HFFc6 (cell line): Measurements from ENCODE around the gene USP54. TPM values are rescaled to one million over a fixed set of nuclear protein-coding genes. Genes with fewer than 3 reads are reported as not detected.

Experiments
- DNase-seq: peaks from one replicate; pipeline ENCODE4 v3.0.0-alpha.2; 2018
- H3K27ac Mint-ChIP-seq: 2 replicates; pipeline ENCODE4 v1.8.0; 2020; ENCODE audit warnings: mild to moderate bottlenecking, mixed read lengths
- H3K27me3 Mint-ChIP-seq: 2 replicates; pipeline ENCODE4 v1.8.0; 2021; ENCODE audit warnings: mild to moderate bottlenecking, moderate library complexity, mixed read lengths; ENCODE audit not compliant: insufficient read depth
- H3K36me3 Mint-ChIP-seq: 2 replicates; pipeline ENCODE4 v1.8.0; 2021; ENCODE audit warnings: low read depth, mixed read lengths
- H3K4me1 Mint-ChIP-seq: 2 replicates; pipeline ENCODE4 v1.8.0; 2020; ENCODE audit warnings: low read depth, mixed read lengths
- H3K4me3 Mint-ChIP-seq: 2 replicates; pipeline ENCODE4 v1.8.0; 2020; ENCODE audit warnings: mild to moderate bottlenecking, moderate library complexity, mixed read lengths
- H3K9me3 Mint-ChIP-seq: 2 replicates; pipeline ENCODE4 v1.8.0; 2020; ENCODE audit warnings: mild to moderate bottlenecking, mixed read lengths
- total RNA-seq, 6 experiments: library from RNA; stranded (reverse); fragmentation: NEBNext Ultra II Directional; extraction: Animal tissue kit (Norgen Biotek cat#: 25700); gene quantifications; 2 replicates in 1 of 6; 3 replicates in 5 of 6; pipeline ENCODE4 v1.2.3, GENCODE V29; 2021
- TF ChIP-seq, protein P1 (sequence below): fragments of 200-600 bp; sonication (generic); IDR thresholded peaks from 2 replicates; pipeline ENCODE4 v1.5.0; 2021; ENCODE audit warnings: antibody characterized with exemption, mild to moderate bottlenecking

The USP54 gene
- total RNA-seq, 6 experiments from 2014 or later = 9.1 to 12.9 (median 10.7) TPM

DNA sequence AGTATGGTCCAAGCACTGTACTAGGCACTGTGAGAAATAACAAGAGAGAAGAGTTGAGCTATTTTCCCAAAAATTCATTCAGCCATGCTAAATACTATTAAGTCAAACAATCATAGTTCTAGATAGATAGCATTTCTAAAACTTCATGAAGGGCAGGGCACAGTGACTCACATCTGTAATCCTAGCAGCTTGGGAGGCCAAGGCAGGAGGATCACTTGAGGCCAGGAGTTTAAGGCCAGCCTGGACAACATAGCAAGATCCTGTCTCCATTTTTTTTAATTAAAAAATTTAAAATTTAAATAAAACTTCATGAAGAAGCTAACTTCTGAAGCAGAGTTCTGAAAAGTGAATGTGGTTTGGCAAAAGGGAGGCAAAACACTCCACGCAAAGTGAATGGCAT is 29.9 kb downstream of the USP54 start:
- no peaks in the 10 kb centered on the region for H3K9me3 Mint-ChIP-seq
- TF ChIP-seq, protein P1, sequence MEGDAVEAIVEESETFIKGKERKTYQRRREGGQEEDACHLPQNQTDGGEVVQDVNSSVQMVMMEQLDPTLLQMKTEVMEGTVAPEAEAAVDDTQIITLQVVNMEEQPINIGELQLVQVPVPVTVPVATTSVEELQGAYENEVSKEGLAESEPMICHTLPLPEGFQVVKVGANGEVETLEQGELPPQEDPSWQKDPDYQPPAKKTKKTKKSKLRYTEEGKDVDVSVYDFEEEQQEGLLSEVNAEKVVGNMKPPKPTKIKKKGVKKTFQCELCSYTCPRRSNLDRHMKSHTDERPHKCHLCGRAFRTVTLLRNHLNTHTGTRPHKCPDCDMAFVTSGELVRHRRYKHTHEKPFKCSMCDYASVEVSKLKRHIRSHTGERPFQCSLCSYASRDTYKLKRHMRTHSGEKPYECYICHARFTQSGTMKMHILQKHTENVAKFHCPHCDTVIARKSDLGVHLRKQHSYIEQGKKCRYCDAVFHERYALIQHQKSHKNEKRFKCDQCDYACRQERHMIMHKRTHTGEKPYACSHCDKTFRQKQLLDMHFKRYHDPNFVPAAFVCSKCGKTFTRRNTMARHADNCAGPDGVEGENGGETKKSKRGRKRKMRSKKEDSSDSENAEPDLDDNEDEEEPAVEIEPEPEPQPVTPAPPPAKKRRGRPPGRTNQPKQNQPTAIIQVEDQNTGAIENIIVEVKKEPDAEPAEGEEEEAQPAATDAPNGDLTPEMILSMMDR = no peak
- no peaks in the 10 kb centered on the region for H3K27me3 Mint-ChIP-seq
- no peaks in the 10 kb centered on the region for H3K36me3 Mint-ChIP-seq
- DNase-seq = no peak
- no peak overlapping the region for H3K4me3 Mint-ChIP-seq
- no peak overlapping the region for H3K27ac Mint-ChIP-seq
- peaks cover 7% of the 10 kb centered on the region for H3K4me1 Mint-ChIP-seq

DNA sequence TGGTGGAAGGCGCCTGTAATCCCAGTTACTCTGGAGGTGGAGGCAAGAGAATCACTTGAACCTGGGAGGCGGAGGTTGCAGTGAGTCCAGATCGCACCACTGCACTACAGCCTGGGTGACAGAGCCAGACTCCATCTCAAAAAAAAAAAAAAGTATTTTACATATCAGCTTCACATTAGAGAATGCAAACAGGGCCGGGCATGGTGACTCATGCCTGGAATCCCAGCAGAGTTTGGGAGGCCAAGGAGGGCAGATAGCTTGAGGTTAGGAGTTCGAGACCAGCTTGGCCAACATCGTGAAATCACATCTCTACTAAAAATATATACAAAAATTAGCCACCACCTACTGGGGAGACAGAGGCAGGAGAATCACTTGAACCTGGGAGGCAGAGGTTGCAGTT is 31.6 kb downstream of the USP54 start:
- Mint-ChIP-seq H3K4me3 (no peak overlapping the region), H3K27me3 (no peaks in the 10 kb centered on the region; the same call in 1 of the 2 replicates), H3K9me3 (no peaks in the 10 kb centered on the region), H3K27ac (no peak overlapping the region), H3K4me1 (peaks cover 7% of the 10 kb centered on the region), H3K36me3 (no peaks in the 10 kb centered on the region)
- no peak for DNase-seq
- TF ChIP-seq, protein P1 = no peak

DNA sequence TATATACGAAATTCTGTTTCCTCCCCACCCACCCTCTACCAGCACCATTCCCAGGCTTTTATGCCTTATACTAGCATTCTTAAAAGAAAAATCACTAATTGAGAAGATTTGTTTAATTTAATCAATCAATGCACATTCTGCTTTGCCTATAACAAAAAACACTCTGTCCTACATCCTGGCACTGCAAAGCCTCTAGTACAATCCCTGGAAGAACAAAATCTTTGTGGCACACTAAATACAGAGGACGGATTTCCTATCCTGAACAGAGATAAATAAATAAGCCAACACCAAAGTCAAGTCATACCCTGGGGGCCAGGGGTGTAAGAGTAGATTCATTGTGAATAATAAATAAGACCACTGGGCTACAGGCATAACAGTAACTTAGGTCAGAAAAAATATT is 34.3 kb downstream of the USP54 start:
- H3K36me3 Mint-ChIP-seq = no peaks in the 10 kb centered on the region
- H3K4me3 Mint-ChIP-seq = no peak overlapping the region
- no peaks in the 10 kb centered on the region for H3K9me3 Mint-ChIP-seq
- H3K4me1 Mint-ChIP-seq = peaks cover 7% of the 10 kb centered on the region
- TF ChIP-seq, protein P1 = no peak
- H3K27me3 Mint-ChIP-seq = no peaks in the 10 kb centered on the region; the same call in 1 of the 2 replicates
- DNase-seq = no peak
- H3K27ac Mint-ChIP-seq = no peak overlapping the region

DNA sequence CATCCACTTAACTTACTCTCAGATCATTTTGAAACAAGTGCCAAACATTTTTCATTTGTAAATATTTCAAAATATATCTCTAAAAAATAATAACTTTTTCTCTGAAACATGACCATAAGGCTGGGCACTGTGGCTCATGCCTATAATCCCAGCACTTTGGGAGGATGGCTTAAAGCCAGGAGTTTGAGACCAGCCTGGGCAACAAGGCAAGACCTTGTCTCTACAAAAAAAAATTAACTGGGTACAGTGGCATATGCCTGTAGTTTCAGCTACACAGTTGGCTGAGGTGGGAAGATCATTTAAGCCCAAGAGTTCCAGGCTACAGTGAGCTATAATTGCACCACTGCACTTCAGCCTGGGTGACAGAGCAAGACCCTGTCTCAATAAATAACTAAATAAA is 36.4 kb downstream of the USP54 start:
- Mint-ChIP-seq H3K4me3 (no peak overlapping the region), H3K27ac (no peak overlapping the region), H3K36me3 (no peaks in the 10 kb centered on the region), H3K27me3 (no peaks in the 10 kb centered on the region; the same call in 1 of the 2 replicates), H3K9me3 (no peaks in the 10 kb centered on the region), H3K4me1 (peaks cover 3% of the 10 kb centered on the region)
- TF ChIP-seq, protein P1 = no peak
- no peak for DNase-seq

DNA sequence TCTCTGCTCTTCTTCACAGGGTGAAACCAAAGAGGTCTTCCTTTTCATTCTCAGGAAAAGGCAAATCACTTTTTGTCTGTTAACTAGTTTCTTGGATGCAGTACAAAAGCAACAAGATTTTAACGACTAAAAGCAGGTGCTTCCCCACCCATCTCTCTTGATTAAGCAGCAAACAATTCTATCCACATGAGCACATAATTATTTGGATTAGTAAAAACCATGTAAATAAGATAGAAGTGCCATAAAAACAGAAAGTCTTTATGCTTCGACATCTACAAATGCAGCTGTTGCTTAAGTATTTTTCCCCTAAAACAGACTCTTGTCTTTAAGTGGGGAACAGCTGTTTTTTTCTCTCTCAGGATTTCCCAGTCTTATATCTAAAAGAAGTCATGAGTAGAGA is 37.4 kb downstream of the USP54 start:
- H3K27me3 Mint-ChIP-seq = no peaks in the 10 kb centered on the region; the same call in 1 of the 2 replicates

More for the DNA sequence above, 37.4 kb downstream of the USP54 start:
- Mint-ChIP-seq H3K27ac (no peak overlapping the region), H3K9me3 (no peaks in the 10 kb centered on the region), H3K4me1 (no peaks in the 10 kb centered on the region), H3K4me3 (no peak overlapping the region), H3K36me3 (no peaks in the 10 kb centered on the region)
- DNase-seq = no peak
- TF ChIP-seq, protein P1 = no peak
